HG03354 (cell line): ENCODE measurements around the gene DPF3.

Source experiments
- ATAC-seq: cut with Tn5 transposase; IDR thresholded peaks from one replicate; pipeline ENCODE4 v1.9.1; 2021; ENCODE audit warnings: mild to moderate bottlenecking; ENCODE audit not compliant: unreplicated experiment, poor library complexity, severe bottlenecking

The DPF3 gene

DNA sequence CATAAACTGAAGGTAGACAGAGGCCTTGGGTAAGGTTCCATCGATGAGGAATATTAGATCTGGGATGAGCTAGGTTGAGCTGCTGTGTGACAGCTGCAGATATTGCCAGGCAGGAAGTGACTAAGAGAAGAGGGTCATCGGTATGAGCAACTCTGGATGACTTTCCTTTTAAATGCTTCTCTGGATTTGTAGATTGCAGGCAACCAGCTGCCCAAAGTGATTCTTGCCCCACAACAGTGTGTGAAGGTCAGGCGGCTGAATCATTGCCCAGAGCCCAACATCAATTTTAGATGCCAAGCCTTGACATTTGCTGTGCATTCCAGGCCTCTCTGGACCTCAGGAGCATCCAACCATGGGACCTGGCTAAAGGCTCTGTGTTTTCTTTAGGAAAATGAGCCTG lies 255.9 kb downstream of the DPF3 start:
- ATAC-seq, result no peak

DNA sequence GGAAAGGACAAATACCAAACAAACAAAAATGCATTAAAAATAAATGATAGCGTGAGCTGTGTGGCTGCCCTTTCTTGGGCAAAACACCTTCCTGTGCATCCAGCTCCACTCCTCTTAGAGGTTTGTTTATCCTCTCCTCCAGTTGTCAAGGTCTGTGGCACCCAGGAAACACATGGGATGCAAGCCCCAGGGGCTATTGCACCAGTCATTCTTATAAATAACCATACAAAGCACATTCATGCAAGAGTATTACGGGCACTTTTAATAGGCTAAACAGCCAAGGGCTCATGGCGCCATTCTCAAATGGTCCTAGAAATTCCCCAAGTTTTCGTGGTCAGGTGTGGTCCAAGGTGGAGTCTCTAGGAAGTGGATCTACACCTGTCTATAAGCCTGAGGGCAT lies 257.0 kb downstream of the DPF3 start:
- no peak for ATAC-seq

DNA sequence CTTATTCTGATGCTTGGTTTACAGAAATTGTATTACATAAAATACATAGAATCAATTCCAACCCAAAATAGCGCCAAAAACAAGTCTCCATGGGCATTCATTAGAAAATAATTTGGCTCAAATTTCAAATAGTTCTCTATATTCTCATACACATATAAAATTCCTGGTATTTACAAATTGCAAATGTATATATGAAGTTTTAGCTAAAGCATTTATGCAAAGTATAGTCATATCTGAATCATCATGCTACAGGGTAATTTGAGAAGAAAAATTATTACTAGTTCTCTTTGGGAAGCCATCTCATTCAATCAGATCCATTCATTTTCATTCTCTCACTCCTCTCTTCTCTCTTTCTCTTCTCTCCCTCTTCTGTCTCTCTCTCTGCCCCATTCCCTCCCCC lies 257.8 kb downstream of the DPF3 start:
- no peak for ATAC-seq

DNA sequence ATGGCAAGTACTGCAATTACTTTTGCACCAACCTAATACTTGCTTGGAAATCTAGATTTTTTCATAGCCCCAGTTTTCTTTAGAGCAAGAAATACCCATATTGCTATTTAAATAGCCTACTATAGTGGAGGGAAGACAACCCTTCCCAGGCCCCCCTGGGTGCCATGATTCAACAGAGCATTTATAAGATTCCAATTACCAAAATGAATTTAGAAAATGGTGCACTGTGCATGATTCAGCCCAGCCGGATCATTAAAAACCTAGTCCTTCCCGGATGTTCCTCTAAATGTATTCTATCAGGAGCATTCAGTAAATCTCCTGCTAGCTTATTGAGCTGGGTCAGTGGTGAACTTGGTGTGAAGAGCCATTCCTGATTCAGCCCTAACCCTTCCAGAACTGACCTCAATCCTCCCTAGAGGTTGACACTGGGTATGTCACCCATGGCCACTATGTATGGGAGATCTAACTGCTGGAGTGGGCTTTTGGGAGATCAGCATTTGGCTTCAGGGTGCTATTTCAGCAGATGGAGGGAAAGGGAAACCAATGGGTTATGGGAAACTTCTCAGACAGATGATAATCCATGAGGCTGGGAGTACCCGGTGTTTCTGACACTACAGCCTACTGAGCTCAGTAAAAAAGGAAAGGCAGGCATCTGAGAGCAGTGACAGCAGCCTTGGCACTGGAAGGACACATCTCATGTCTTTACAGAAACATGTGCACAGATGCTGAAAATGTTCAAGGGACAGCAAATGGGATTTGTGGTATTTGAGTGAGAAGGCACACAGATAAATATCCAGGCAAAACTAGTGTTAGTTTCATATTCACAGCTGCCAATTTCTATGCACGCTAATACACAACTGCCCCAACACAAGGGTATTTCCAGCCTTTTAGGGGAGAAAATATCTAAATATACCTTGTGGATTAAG lies 258.9 kb downstream of the DPF3 start:
- ATAC-seq, result no peak

DNA sequence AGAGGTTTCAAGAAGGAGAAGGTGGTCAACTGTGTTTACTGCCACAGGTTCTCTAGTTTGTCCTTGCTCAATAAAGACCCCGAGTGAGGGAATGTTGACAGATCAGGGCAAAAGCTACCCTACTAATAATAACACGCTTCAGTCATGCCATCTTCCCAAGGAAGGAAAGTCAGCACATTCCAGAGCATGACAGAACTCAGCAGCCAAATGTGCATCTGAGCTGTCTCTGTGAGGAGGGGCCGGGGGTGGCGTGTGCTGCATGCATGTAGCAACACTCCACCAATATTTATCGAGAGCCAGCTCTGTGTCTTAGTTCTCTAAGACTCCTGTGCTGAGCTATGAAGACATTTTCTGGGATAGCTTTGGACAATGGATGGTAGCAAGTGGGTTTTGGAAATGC lies 260.4 kb downstream of the DPF3 start:
- no peak for ATAC-seq

DNA sequence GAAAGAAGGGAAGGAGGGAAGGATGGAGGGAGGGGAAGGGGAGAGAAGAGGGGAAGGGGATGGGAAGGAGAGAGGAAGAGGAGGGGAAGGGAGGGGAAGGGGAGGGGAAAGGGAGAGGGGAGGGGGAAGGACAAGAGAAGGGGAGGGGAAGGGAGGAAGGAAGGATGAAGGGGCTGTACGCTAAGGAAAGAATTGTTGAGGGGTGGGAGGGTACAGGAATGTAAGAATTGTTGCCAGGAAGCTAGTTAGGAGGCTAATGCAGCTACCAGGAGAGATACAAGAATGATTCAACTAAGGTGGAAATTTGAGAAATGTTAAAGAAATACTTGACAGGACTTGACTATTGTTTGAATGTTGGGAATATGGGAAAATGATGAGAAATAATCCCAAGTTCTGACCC lies 261.2 kb downstream of the DPF3 start:
- no peak for ATAC-seq

DNA sequence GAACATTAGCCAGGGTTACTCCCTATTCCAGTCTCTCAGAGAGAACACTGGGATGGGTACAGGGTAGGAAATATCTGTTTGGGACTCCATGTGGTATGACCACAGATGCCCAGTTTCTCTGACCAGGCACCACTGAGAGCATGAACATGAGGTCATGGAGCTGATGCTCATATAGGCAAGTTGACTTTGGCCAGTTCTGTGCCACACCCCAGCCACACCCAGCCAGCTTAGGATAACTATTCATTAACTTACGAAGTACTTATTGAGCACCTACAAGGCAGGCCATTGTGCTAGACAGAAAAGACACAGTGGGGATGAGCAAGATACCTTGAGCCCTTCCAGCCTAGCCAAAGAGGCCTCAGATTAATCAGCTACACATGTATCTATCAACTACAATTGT lies 262.5 kb downstream of the DPF3 start:
- ATAC-seq, result no peak

DNA sequence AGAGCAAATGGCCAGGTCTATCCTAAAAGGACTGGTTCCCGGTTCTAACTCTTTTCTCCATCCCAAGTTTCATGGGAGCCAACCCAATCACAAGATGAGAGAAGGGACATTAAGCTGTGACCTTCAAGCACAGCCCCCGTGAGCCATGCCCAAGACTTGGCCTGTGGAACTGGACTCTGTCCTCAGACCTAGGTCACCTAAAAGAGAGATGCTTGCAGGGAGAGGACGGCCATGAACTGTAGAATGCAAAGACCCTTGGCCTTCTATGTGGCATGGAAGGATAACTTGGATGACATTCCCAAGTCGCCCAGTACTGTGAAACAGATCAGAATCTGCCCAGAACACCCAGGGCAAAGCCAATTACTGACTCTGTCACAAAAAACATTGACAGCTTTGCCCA lies 263.5 kb downstream of the DPF3 start:
- ATAC-seq, result no peak

DNA sequence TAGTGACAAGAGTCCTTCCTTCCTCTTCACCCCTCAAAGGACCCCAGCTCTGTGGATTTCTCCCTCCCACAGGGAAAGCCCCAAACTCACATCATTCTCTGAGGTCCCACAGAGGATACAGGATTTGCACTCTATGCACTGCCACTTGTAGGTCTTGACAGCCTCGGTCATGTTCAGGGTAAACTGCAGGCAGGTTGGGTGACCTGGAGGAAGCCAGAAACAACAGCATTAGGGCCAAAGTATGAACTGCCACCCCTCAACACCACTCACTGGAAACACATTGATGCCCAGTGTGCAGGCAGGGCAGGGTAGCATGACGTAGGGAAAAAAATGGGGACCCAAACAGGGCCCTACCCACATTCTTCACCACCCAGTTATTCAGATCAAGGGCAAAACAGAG lies 264.4 kb downstream of the DPF3 start:
- ATAC-seq, result no peak

DNA sequence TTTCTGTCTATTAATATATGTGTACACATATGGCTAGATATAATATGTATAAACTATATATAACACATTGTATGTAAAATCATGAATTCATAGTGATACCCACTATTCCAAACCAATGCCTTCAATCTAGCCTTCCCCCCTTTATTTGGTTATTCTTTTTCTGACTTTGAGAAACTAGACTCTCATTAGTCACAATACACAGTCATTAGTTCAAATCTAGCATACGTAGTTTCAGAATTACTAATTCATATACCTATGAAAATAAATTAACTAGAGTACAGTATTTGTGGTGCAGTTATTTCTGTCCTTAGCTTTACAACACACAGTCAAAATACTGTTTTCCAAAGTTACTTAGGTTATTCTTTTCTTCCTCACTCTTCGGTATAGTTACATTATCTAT lies 268.2 kb downstream of the DPF3 start:
- ATAC-seq, result no peak

DNA sequence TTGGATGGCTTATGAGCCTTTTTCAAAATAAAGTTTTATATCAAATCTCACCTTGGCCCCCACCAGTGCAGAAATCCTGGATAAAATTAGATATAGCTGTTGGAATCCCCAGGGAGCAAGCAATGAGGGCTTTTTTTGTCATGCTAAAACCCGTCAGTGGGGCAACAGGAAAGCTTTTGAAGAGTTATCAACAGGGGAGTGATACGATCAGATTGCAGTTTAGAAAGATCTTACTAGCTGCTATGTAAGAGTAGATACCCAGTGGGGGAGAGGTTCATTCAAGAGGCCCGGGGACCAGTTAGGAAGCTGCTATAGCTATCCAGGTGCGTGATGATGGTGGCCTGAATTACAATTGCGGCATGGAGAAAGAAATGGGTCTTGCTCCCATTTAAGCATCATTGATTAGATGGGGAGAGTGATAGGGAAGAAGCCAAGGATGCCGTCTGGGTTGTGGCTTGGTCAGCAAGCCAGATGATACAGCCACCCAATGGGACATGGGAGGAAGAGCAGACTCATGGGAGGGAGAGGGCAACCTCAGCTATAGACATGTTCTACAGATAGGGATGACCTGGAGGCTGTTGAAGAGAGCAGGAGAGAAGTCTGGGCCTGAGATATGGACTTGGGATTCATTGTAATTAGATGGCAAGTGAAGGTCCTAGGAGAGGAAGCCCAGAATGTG lies 272.4 kb downstream of the DPF3 start:
- no peak for ATAC-seq

DNA sequence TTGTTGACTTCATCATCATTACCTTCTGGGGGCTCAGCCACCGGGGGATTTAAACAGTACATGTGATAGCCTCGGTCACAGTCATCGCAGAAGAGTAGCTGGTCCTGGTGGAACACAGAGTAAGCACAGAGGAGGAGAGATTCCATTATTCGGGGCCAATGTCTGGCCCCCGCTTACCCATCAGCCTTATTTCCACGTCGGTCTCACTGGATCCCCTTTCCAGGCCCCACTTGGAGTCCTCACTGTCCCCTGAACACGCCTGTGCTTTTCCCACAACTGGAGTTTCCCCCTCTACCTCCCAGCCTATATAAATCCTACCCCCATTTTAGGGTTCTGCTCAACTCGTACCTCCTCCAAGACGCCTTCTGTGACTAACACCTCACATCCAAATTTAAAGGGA lies 274.0 kb downstream of the DPF3 start:
- no peak for ATAC-seq

DNA sequence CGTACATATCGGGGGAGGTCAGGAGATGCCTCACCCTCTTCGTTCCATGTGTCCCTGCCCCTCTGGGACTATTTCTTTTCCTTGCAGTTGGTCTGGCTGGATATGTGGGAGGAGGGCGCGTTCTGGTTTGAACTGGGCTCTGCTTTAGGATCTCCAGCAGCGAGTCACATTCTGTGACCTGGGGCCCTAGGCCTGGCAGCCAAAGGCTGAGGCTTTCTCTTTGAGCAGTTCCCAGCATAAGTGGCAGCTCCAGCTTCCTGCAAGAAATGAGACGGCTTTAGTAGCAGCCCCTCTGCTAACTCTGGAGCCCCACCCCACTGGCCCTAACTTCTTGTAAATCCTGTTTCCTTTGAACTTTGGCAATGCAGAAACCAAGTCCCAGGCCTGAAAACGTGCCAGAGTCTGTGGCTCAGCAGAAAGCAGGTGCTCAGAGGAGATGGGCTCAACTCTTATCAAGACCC lies 274.8 kb downstream of the DPF3 start:
- ATAC-seq, result no peak

DNA sequence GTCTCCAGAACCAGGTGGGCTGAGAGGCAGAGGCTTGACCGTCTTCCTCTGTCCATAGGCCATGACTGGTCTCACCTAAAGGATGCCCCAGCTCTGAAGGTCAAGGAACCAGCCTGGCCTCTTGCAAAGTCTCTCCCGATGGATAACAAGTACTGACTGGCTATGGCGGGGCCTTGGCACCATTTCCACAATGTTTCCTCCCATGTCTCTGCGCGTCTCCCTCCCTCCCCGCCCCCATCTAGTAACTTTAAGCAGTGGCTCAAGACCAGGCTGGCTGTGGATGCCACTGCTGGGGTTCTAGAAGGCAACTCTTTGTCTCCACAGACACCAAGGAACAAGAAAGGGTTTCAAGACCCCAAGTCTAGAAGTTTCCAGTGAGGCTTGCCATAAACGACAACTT lies 275.5 kb downstream of the DPF3 start:
- no peak for ATAC-seq

DNA sequence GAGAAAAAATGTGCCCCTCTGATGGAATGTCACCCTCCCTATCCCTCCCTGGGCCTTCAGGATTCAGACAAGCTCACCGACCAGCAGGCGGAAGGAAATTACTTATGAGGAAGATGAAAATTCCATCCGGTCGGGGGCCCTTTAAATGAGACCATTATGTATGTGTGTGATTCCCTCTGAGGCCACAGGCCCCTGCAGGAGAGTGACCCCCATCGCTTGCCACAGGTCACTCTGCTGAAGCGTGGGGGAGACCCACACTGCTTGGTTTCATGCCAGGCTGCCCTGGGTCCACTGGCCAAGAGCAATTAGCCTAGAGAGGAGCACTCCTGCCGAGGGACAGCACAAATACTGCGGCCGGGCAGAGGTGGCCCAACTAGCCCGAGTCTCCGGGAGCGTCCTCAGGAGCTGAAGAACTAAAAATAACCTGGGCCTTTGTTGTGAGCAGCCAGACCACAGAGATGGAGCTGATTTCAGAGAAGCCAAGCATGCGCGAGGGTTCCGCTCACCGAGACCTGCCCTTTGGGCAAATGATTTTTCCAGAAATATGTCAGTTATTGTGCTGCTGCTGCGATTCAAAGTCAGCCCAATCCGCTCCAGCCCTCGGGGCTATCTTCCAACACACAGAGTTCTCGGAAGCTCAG lies 276.4 kb downstream of the DPF3 start:
- no peak for ATAC-seq

DNA sequence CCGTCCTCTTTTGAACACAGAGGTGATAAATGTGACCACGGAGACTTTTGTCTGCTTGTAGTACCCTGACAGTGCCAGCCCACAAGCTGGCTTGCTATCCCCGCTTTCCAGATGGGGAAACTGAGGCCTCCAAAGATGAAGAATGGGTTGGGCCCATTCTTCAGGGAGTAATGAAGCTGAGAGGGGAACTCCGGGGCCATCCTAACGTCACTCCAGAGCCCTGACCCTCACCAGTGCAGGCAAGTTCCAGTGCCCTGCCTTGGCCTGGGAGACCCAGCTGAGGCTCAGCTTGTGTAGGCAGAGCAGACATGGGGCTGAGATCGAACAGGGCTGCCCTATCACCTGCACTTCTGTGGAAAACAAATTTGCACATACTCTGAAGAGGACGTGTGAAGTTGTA lies 277.1 kb downstream of the DPF3 start:
- ATAC-seq, result no peak

DNA sequence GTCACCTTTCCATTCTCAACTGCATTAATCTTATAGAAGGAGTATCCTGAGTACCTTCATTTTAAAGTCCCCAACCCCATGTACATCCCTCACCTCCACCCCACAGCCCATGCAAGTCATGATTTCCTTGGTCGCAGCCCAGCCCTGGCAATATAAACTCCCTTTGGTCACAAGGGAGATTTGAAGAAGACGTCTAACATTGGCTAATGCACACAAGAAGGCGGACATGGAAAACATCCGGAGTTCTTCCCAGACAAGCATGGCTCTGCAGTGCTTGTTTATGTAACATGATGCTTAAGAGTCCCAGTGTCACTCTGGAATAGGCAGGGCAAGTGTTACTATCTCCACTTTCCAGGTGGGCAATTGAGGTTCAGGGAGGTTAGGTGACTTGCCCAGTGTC lies 277.6 kb downstream of the DPF3 start:
- no peak for ATAC-seq

DNA sequence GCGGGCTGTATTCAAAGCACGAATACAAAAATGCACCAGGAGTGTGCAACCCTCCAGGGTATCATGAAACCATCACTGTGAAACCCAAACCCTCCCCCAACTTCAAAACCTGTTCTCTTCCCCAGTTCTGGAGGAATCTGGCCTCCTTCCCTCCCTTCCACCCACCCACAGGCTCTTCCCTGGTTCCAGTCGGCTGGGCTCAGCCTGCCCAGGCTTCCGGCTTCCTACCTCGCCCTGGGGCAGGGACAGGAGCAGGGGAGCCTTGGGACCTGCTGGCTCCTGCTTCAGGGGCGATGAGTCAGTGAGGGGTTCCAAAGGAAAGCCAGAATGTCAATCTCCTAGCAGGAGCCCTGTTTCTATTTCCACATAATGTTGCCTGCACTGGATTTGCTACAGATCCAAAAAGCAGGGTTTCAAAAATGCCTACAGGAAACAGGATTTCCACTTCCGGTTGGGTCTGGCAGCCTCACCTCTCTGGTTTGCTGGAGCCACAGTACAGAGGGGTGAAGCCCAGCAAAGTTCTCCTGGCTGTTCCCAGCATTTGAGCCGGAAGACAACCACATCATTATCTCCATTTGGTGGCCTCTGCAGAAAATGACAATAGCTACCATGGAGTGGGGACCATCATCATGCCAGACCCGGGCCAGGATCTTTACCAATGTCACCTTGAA lies 278.3 kb downstream of the DPF3 start:
- no peak for ATAC-seq

DNA sequence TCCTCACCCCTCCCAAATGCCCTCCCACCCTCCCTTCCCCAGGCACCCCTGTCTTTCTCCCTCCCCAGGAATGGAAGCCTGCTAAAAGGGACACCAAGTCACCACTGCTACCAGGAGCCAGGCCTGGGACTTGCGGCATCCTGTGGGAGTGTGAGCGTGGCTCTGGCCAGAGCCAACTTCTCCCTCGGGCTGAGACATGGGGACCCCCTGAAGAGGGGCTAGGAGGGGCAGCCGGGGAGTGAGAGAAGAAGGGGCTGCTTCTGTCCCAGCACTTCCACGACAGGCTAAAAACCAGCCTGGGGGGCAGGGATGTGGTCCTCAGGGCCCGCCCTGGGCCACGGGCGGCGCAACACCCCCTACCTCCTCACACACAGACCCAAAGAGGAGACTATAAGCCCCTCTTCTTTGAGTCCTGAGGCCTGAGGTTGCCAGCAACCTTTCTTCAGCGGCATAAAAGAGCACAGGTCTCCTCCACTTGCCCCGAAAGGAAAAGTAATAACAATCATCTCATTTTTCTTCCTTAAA lies 278.9 kb downstream of the DPF3 start:
- no peak for ATAC-seq

DNA sequence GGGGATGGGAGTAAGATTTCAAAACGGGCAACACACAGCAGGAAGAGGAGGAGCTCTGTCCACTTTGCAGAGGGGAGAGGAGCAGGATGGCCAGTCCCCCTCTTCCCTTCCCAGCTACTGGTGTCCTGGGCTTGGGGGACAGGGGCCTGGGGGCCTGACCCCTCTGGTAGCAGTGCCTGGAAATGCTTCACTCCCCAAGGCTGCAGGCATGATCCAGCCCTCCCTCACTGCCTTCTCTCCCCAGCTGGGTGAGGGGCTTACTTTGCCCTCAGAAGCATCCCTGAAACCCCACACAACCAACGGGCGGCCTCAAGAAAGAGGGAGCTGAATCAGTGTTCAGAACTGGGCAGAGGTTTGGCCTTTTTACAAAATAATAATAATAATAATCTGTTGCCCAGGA lies 279.5 kb downstream of the DPF3 start:
- no peak for ATAC-seq
